HG03196 (cell line): ENCODE measurements around the gene GPI.
A peak's percentile ranks its signal among the peaks of the same experiment; 100 is the strongest.
"Not testable (repeated sequence)": the region's sequence is repeated elsewhere in the genome, so short reads cannot be mapped to it uniquely, and the experiment has no call there.

Source experiments
- ATAC-seq: cut with Tn5 transposase; IDR thresholded peaks from one replicate; pipeline ENCODE4 v1.9.1; 2021; ENCODE audit not compliant: unreplicated experiment

Gene GPI

GRCh38 chr19:34364830-34365462, at the start of gene GPI:
Gene GPI (plus strand): TSS chr19:34365196. CDS start chr19:34365267, 71 bp downstream.
- peak; percentile 75 for ATAC-seq

- ATAC-seq = no peak
These were observed 48.7 kb upstream of the GPI start for GRCh38 chr19:34316247-34316646.

- ATAC-seq = no peak
These were observed 48.2 kb upstream of the GPI start for GRCh38 chr19:34316741-34317301.

- no peak for ATAC-seq
These were observed 47.6 kb upstream of the GPI start for GRCh38 chr19:34317311-34317927.

GRCh38 chr19:34319230-34319585, 45.8 kb upstream of the GPI start:
- no peak for ATAC-seq

GRCh38 chr19:34319785-34320184, 45.2 kb upstream of the GPI start:
- no peak for ATAC-seq

- no peak for ATAC-seq
These were observed 44.7 kb upstream of the GPI start for GRCh38 chr19:34320277-34320676.

- no peak for ATAC-seq
These were observed 43.3 kb upstream of the GPI start for GRCh38 chr19:34321735-34322134.

GRCh38 chr19:34323433-34324204, 41.4 kb upstream of the GPI start:
- no peak for ATAC-seq

- ATAC-seq = no peak
These were observed 40.7 kb upstream of the GPI start for GRCh38 chr19:34324320-34324719.

GRCh38 chr19:34325181-34325580, 39.8 kb upstream of the GPI start:
- no peak for ATAC-seq

- ATAC-seq = no peak
These were observed 38.8 kb upstream of the GPI start for GRCh38 chr19:34325981-34326787.

GRCh38 chr19:34327851-34328250, 37.1 kb upstream of the GPI start:
- no peak for ATAC-seq

GRCh38 chr19:34328982-34329381, 36.0 kb upstream of the GPI start:
- no peak for ATAC-seq

GRCh38 chr19:34330116-34330515, 34.9 kb upstream of the GPI start:
- ATAC-seq = no peak

GRCh38 chr19:34330596-34330995, 34.4 kb upstream of the GPI start:
- ATAC-seq = not testable (repeated sequence)

- not testable (repeated sequence) for ATAC-seq
These were observed 33.4 kb upstream of the GPI start for GRCh38 chr19:34331596-34331995.

GRCh38 chr19:34332027-34332760, 32.8 kb upstream of the GPI start:
- ATAC-seq = no peak

GRCh38 chr19:34335914-34336313, 29.1 kb upstream of the GPI start:
- no peak for ATAC-seq

GRCh38 chr19:34336781-34337271, 28.2 kb upstream of the GPI start:
- ATAC-seq = no peak
